Central memory CD8-positive, alpha-beta T cell (primary cell): ENCODE measurements around the gene RPA1.
"Not testable (repeated sequence)": the region's sequence is repeated elsewhere in the genome, so short reads cannot be mapped to it uniquely, and the experiment has no call there.

Source experiments
- ATAC-seq: fragments of 150-1000 bp; cut with Tn5 transposase; replicated peaks from 2 replicates; pipeline ENCODE4 v1.10.0; 2022; ENCODE audit warnings: mild to moderate bottlenecking, moderate FRiP score, moderate number of reproducible peaks; ENCODE audit not compliant: poor library complexity, severe bottlenecking; ENCODE audit errors: extremely low read depth
- DNase-seq, 2 donors: peaks; one replicate each; pipeline ENCODE4 v3.0.0; 2021; ENCODE audit warnings: low spot score in 2 of 2
- H3K27ac Mint-ChIP-seq: one replicate; pipeline ENCODE4 v1.8.0; 2022; ENCODE audit warnings: low read depth, mild to moderate bottlenecking, moderate library complexity, mixed read lengths
- H3K27me3 Mint-ChIP-seq: one replicate; pipeline ENCODE4 v1.8.0; 2022; ENCODE audit warnings: mixed read lengths
- H3K36me3 Mint-ChIP-seq: one replicate; pipeline ENCODE4 v1.8.0; 2022; ENCODE audit warnings: mild to moderate bottlenecking, moderate library complexity, mixed read lengths; ENCODE audit not compliant: insufficient read depth
- H3K4me1 Mint-ChIP-seq: one replicate; pipeline ENCODE4 v1.8.0; 2022; ENCODE audit warnings: mixed read lengths
- H3K4me3 Mint-ChIP-seq: one replicate; pipeline ENCODE4 v1.8.0; 2022; ENCODE audit warnings: mild to moderate bottlenecking, moderate library complexity, mixed read lengths
- H3K9me3 Mint-ChIP-seq: one replicate; pipeline ENCODE4 v1.8.0; 2022; ENCODE audit warnings: mixed read lengths

The RPA1 gene

DNA sequence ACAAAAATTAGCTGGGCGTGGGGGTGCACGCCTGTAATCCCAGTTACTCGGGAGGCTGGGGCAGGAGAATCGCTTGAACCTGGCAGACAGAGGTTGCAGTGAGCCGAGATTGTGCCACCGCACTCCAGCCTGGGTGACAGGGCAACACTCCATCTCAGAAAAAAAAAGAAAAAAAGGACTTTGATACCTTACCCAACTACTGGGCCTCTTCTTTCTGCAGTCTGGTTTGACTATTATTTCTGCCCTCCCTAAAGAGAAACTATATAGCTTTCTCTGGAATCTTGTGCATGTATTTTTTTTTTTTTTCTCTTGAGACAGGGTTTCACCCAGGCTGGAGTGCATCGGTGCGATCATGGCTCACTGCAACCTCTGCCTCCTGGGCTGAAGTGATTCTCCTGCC lies 32.0 kb upstream of the RPA1 start:
- H3K27me3 Mint-ChIP-seq, DNase-seq, H3K9me3 Mint-ChIP-seq, ATAC-seq, H3K4me3 Mint-ChIP-seq: not testable (repeated sequence)
- peaks cover 16% of the 10 kb centered on the region for H3K4me1 Mint-ChIP-seq
- H3K27ac Mint-ChIP-seq: peak overlapping the region; percentile 20
- H3K36me3 Mint-ChIP-seq: peaks cover 37% of the 10 kb centered on the region

DNA sequence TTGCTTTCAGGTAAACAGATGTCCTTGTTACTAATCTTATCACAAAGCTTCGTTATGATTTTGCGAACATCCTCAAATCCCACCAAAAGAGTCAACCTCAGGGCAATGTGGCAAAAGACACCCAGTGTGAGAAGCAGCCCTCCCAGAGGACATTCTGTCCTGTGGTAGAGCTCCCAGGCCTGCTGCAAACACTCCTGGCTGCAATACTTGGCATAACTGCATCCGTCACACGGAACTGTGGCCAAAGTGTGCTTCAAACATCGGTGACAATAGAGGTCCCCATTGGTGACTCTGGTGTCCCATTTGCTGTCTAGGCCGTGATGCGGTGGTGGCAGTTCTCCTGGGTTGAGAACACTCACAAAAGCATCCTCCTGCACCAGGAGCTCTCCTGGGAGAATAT lies 29.6 kb upstream of the RPA1 start:
- H3K9me3 Mint-ChIP-seq: no peaks in the 10 kb centered on the region
- H3K4me3 Mint-ChIP-seq: no peak overlapping the region
- DNase-seq (no peak), ATAC-seq (no peak)
- no peaks in the 10 kb centered on the region for H3K27me3 Mint-ChIP-seq
- peaks cover 47% of the 10 kb centered on the region for H3K36me3 Mint-ChIP-seq
- H3K27ac Mint-ChIP-seq: no peak overlapping the region
- H3K4me1 Mint-ChIP-seq: peaks cover 13% of the 10 kb centered on the region

DNA sequence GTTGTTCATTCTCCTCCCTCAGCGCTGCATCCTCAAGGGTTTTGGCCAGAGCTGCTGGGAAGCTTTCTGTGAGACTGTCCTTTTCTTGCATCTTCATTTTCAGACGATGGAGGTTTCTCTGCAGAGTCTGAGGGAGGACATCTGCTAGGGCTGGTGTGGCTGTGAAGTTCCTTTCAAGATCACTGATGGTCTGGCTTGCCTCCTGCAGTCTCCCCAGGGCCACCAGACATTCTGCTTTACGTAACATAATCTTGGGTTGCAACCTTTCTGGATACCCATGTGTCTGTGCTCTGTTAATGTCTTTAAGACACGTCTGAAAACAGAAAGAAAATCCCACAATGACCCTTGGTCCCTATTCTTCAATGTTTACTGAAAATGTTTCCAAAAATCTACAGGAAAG lies 29.1 kb upstream of the RPA1 start:
- H3K4me1 Mint-ChIP-seq: peaks cover 10% of the 10 kb centered on the region
- no peak overlapping the region for H3K27ac Mint-ChIP-seq
- peaks cover 47% of the 10 kb centered on the region for H3K36me3 Mint-ChIP-seq
- no peaks in the 10 kb centered on the region for H3K27me3 Mint-ChIP-seq
- no peak for ATAC-seq
- no peak overlapping the region for H3K4me3 Mint-ChIP-seq
- DNase-seq: no peak
- no peaks in the 10 kb centered on the region for H3K9me3 Mint-ChIP-seq

DNA sequence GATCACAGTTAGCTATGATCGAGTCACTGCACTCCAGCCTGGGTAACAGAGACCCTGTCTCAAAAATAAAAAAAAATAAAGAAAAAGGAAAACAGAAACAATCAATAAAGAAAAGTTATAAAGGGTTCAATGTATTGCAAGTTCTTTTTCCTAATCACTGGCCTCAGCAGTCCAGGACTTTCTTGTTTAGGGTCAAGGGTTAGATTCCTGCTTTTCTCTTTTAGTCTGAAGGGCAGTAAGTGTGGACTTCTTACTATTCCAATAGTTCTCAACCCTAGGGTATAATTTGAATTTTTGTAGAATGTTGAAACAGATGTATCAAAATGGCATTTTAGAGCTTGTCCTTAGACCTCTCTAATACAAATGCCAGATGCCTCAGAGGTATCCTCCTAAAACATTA lies 27.4 kb upstream of the RPA1 start:
- Mint-ChIP-seq H3K27ac (no peak overlapping the region), H3K4me3 (no peak overlapping the region), H3K4me1 (peaks cover 4% of the 10 kb centered on the region), H3K27me3 (no peaks in the 10 kb centered on the region), H3K36me3 (peaks cover 43% of the 10 kb centered on the region), H3K9me3 (no peaks in the 10 kb centered on the region)
- ATAC-seq (no peak), DNase-seq (no peak)

DNA sequence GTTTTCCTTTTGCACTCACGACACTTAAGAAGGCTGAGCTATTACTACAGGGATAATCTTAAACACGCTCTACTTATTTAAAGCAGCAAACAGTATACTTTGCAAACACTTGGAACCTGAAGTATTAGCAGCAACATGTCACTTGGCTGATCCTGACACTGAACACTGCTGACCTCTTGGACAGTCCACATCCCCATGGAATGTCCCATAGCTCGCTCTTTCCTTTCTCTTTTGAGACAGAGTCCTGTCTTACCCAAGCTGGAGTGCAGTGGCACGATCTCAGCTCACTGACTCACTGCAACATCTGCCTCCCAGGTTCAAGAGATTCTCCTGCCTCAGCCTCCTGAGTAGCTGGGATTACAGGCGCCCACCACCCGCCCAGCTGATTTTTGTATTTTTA lies 26.5 kb upstream of the RPA1 start:
- H3K36me3 Mint-ChIP-seq: peaks cover 44% of the 10 kb centered on the region
- peaks cover 7% of the 10 kb centered on the region for H3K4me1 Mint-ChIP-seq
- no peak for ATAC-seq
- DNase-seq: no peak
- H3K4me3 Mint-ChIP-seq: no peak overlapping the region
- no peaks in the 10 kb centered on the region for H3K27me3 Mint-ChIP-seq
- H3K9me3 Mint-ChIP-seq: no peaks in the 10 kb centered on the region
- no peak overlapping the region for H3K27ac Mint-ChIP-seq

DNA sequence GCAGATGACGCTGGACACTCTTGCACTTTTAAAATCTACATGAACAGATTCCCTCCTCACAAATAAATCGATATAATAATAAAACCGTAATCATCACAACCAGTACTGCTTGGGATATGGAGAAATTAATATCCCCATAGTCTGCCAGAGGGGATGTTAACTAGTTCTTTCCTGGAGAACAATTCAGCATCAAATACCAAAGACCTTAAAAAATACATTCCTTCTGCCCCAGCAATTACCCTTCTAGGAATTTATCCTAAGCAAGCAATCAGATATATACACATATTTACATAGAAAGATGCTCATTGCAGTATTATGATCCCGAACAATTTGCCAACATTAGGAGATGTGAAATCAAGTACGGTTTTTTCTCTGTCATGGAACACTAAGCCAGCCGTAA lies 21.9 kb upstream of the RPA1 start:
- ATAC-seq (no peak), DNase-seq (no peak)
- H3K36me3 Mint-ChIP-seq: peaks cover 33% of the 10 kb centered on the region
- no peaks in the 10 kb centered on the region for H3K9me3 Mint-ChIP-seq
- peaks cover 7% of the 10 kb centered on the region for H3K4me1 Mint-ChIP-seq
- H3K4me3 Mint-ChIP-seq: no peak overlapping the region
- H3K27me3 Mint-ChIP-seq: no peaks in the 10 kb centered on the region
- H3K27ac Mint-ChIP-seq: no peak overlapping the region

DNA sequence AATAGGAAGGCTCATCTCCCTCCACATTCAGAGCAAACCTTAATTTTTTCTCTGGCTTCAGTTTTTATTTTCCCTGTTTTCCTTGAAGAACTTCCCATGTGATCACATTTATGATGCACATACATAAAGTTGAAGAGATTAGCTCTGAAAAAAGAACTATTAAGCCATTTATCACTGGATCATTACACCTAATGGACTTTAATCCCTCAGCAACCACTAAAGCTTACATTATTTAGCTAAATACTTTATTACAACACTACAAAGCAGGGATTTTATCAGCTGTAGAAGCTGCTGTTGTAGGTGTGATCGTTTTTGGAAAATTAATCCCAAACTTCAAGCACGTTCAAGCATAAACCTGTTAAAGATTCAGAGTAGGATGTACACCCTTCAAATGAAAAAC lies 21.2 kb upstream of the RPA1 start:
- Mint-ChIP-seq H3K27me3 (no peaks in the 10 kb centered on the region), H3K9me3 (no peaks in the 10 kb centered on the region), H3K4me3 (no peak overlapping the region), H3K27ac (no peak overlapping the region), H3K36me3 (peaks cover 29% of the 10 kb centered on the region), H3K4me1 (peaks cover 7% of the 10 kb centered on the region)
- ATAC-seq (no peak), DNase-seq (no peak)

DNA sequence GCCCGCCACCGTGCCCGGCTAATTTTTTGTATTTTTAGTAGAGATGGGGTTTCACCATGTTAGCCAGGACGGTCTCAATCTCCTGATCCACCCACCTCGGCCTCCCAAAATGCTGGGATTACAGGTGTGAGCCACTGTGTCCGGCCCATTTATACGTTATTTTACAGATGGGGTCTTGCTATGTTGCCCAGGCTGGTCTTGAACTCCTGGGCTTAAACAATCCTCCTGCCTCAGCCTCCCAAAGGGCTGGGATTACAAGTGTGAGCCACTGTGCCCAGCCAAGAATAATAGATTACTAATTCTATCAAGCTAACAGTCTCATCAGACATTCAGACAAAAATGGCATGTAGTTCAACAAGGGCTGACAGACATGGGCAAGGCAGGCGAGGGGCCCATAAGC lies 20.0 kb upstream of the RPA1 start:
- not testable (repeated sequence) for H3K4me3 Mint-ChIP-seq, H3K27ac Mint-ChIP-seq, DNase-seq, H3K4me1 Mint-ChIP-seq, ATAC-seq, H3K9me3 Mint-ChIP-seq, H3K27me3 Mint-ChIP-seq
- H3K36me3 Mint-ChIP-seq: peaks cover 24% of the 10 kb centered on the region

DNA sequence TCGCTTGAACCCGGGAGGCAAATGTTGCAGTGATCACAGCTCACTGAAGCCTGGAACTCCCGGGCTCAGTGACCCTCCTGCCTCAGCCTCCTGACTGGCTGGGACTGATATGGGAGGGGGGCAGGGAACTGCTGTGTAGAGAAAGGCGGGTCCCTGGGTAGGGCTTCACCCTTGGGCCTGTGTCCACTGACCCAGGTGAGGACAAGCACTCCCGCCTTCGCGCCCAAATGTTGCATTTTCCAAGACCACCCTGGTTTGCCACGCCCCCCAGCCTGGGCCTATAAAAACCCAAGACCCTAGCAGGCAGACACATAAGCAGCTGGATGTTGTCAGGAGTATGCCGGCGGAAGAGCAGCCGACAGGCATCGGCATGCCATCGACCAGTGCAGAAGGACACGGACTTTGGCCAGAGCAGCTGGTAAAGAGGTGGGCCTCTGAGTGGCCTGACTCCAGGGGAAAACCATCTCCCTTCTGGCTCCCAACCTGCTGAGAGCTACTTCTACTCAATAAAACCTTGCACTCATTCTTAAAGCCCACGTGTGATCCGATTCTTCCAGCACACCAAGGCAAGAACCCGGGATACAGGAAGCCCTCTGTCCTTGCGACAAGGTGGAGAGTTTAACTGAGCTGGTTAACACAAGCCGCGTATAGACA lies 19.2 kb upstream of the RPA1 start:
- DNase-seq (no peak), ATAC-seq (no peak)
- peaks cover 7% of the 10 kb centered on the region for H3K4me1 Mint-ChIP-seq
- H3K36me3 Mint-ChIP-seq: peaks cover 24% of the 10 kb centered on the region
- no peaks in the 10 kb centered on the region for H3K27me3 Mint-ChIP-seq
- H3K27ac Mint-ChIP-seq: no peak overlapping the region
- H3K4me3 Mint-ChIP-seq: no peak overlapping the region
- no peaks in the 10 kb centered on the region for H3K9me3 Mint-ChIP-seq

DNA sequence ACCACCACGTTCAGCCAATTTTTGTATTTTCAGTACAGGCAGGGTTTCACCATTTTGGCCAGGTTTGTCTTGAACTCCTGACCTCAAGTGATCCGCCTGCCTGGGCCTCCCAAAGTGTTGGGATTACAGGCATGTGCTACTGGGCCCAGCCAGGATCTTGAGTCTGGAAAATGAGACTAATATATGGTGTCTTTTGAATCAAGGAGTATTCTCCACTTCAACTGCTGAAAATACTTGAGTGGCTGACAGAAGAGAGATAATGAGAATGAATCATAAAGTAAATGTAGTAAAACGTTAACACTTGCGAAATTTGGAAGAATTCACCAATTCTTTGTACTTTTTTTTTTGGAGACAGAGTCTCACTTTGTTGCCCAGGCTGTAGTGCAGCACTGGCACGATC lies 16.7 kb upstream of the RPA1 start:
- H3K4me3 Mint-ChIP-seq: no peak overlapping the region
- H3K27ac Mint-ChIP-seq: no peak overlapping the region
- DNase-seq (no peak), ATAC-seq (no peak)
- no peaks in the 10 kb centered on the region for H3K4me1 Mint-ChIP-seq
- H3K36me3 Mint-ChIP-seq: peaks cover 21% of the 10 kb centered on the region
- H3K9me3 Mint-ChIP-seq: no peaks in the 10 kb centered on the region
- H3K27me3 Mint-ChIP-seq: no peaks in the 10 kb centered on the region

DNA sequence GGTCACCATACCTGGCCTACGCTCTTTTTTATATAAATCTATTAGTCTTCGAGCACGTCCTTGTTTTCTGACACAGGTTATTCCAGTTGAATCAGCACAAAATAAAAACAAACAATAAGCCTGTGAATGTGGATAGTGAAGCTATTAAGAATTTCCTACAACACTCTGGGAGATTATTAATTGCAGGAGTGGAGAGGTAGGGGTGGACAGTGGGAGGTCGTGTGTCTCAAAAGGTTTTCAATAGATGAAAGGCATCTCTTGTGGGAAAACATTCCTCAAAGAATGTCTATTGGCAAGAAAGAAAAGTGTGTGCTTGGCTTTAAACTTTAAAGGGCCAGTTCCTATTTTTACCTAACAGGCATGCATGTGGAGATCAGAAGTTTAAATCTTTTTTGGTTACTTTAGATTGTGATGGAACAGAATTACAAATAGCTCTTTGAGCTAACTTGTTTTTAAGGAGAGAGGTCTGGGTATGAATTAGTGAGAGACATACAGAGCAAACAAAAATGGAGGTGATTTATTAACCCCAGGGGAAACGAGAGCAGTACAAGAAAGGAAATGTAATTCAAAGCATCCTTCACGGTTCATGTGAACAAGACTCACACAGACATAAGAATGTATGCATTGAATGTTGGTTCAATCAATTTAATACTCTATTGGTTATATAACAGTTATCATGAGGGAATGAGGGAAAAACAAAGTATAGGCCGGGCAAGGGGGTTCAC lies 9.1 kb upstream of the RPA1 start:
- Mint-ChIP-seq H3K27ac (no peak overlapping the region), H3K36me3 (peaks cover 27% of the 10 kb centered on the region), H3K4me1 (peaks cover 21% of the 10 kb centered on the region), H3K27me3 (no peaks in the 10 kb centered on the region), H3K4me3 (no peak overlapping the region), H3K9me3 (no peaks in the 10 kb centered on the region)
- no peak for DNase-seq
- no peak for ATAC-seq

DNA sequence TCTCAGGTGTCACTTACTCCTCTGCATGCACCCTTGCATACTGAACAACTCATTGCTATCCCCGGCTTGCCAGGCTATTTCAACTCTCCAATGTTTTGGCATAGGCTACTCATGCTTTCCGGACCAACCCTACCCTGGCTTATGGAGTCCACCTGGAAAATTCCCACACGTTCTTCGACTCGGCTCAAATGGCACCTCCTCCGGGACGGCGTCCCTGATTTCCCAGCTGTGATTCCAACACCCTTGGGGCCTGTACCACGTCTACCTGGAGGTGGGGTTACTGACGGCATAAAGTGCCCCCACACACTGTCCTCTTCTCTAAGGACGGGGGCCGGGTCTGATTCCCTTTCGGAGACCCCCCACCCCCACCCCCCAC lies 601 bp upstream of the RPA1 start:
- H3K9me3 Mint-ChIP-seq: no peaks in the 10 kb centered on the region
- DNase-seq (no peak), ATAC-seq (no peak)
- H3K27ac Mint-ChIP-seq: peak overlapping the region; percentile 93
- H3K4me3 Mint-ChIP-seq: peak overlapping the region; percentile 99
- no peaks in the 10 kb centered on the region for H3K27me3 Mint-ChIP-seq
- H3K36me3 Mint-ChIP-seq: peaks cover 36% of the 10 kb centered on the region
- peaks cover 43% of the 10 kb centered on the region for H3K4me1 Mint-ChIP-seq

DNA sequence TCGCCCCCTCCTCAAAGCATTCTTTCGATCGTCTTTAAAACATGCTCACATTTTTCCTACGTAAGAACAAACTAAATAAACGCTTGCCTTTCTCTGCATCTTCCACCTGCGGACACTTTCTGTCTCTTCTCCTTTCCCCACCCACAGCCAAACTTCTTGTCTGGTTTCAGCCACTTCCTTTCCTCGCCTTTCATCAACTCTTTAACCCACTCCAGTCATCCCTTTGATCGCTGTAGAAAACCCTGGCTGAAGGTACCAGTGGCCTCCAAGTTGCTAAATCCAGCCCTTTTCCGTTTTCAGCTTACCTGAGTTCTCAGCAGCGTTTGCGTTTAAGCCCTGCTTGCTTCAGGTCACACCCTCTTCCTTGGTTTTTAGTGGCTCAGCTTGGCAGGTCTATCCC lies 483 bp downstream of the RPA1 start:
- Mint-ChIP-seq H3K4me3 (peak overlapping the region; percentile 99), H3K27me3 (no peaks in the 10 kb centered on the region), H3K4me1 (peaks cover 46% of the 10 kb centered on the region), H3K9me3 (no peaks in the 10 kb centered on the region), H3K27ac (peak overlapping the region; percentile 93), H3K36me3 (peaks cover 35% of the 10 kb centered on the region)
- ATAC-seq (peak; percentile 11), DNase-seq (no peak)
